ENCODE data around the gene TTLL8. TPM values are rescaled to one million over a fixed set of nuclear protein-coding genes. Genes with fewer than 3 reads are reported as not detected.

Gene TTLL8
- total RNA-seq, 1 donor from 2014 or later: not detected

GRCh38 chr22:50044485-50045118 is 13.5 kb downstream of the TTLL8 start:
- intact Hi-C loops (cut with micrococcal nuclease): no loop called here

GRCh38 chr22:50041361-50042065 is 16.6 kb downstream of the TTLL8 start:
- intact Hi-C loops (cut with micrococcal nuclease): no loop called here

GRCh38 chr22:50040717-50041116 is 17.4 kb downstream of the TTLL8 start:
- intact Hi-C loops (cut with micrococcal nuclease): no loop called here

- intact Hi-C loops (cut with micrococcal nuclease): no loop called here
These were observed 18.2 kb downstream of the TTLL8 start for GRCh38 chr22:50039669-50040443.

GRCh38 chr22:50035976-50036724 is 21.9 kb downstream of the TTLL8 start:
- intact Hi-C loops (cut with micrococcal nuclease): no loop called here

GRCh38 chr22:50035131-50035881 is 22.8 kb downstream of the TTLL8 start:
- intact Hi-C loops (cut with micrococcal nuclease): no loop called here

- intact Hi-C loops (cut with micrococcal nuclease): no loop called here
These were observed 23.7 kb downstream of the TTLL8 start for GRCh38 chr22:50034126-50035081.

GRCh38 chr22:50032941-50033601 is 25.0 kb downstream of the TTLL8 start:
- intact Hi-C loops (cut with micrococcal nuclease): no loop called here

- intact Hi-C loops (cut with micrococcal nuclease): no loop called here
These were observed 25.8 kb downstream of the TTLL8 start for GRCh38 chr22:50032109-50032871.

GRCh38 chr22:50031189-50032091 is 26.7 kb downstream of the TTLL8 start:
- intact Hi-C loops (cut with micrococcal nuclease): no loop called here

- intact Hi-C loops (cut with micrococcal nuclease): loop anchor here (1.0 kb wide), 2 partner anchors 100 to 263 kb away; no protein-coding TSS in a partner anchor
These were observed 27.6 kb downstream of the TTLL8 start for GRCh38 chr22:50030297-50031188.

GRCh38 chr22:50027639-50028537 is 30.2 kb downstream of the TTLL8 start:
- intact Hi-C loops (cut with micrococcal nuclease): loop anchor here (5.0 kb wide), 1 partner anchor 51 kb away; no protein-coding TSS in a partner anchor

GRCh38 chr22:50025993-50026392 is 32.1 kb downstream of the TTLL8 start:
- intact Hi-C loops (cut with micrococcal nuclease): loop anchor here (5.0 kb wide), 1 partner anchor 49 kb away; no protein-coding TSS in a partner anchor

GRCh38 chr22:50022171-50022819 is 35.8 kb downstream of the TTLL8 start:
- intact Hi-C loops (cut with micrococcal nuclease): no loop called here

All from T-helper 2 cell treated with Interferon-gamma antibody and Interleukin-4, amounts not matched to agents 100 ng/mL and 5 ng/mL, for 36 hours (primary cell).